Measurements from ENCODE around the gene ZNHIT1. TPM values are rescaled to one million over a fixed set of nuclear protein-coding genes. Genes with fewer than 3 reads are reported as not detected.

ZNHIT1 gene
- total and polyA plus RNA-seq, 2 donors from 2014 or later = 74.9 to 208 TPM

GRCh38 chr7:101232141-101232850 is 14.3 kb downstream of the ZNHIT1 start:
- peak overlapping the region in 1 of 3 donors; percentile 43 for H3K4me3 ChIP-seq (ENCODE audit: low read length in 3 of 3)
- intact Hi-C loops (cut with DNase I) = no loop called here
- peak overlapping the region; percentile 63 to 69 for H3K27ac ChIP-seq (ENCODE audit: low read depth in 2 of 2, low read length in 2 of 2)
- TF ChIP-seq CTCF (IDR thresholded peaks at IDR 0.05; ENCODE audit: borderline replicate concordance, extremely low read depth, insufficient read depth) = no peak
- H3K9me3 ChIP-seq (ENCODE audit: control insufficient read depth in 2 of 3, insufficient read depth in 1 of 3, low read length in 3 of 3) = no peaks in the 10 kb centered on the region
- peak overlapping the region in 1 of 3 donors; percentile 59 for H3K9ac ChIP-seq (ENCODE audit: low read length in 3 of 3)
- peaks cover 0 to 10% (median 6%) of the 10 kb centered on the region in 3 donors for H3K4me1 ChIP-seq (ENCODE audit: control insufficient read depth in 2 of 3, insufficient read depth in 2 of 3, low read depth in 1 of 3, low read length in 3 of 3)
- H3K27me3 ChIP-seq (ENCODE audit: control insufficient read depth, insufficient read depth, low read length) = no peaks in the 10 kb centered on the region
- DNase-seq (peak; percentile 62 to 87 (median 66)), FAIRE-seq (no peak)
- H3K36me3 ChIP-seq (ENCODE audit: control insufficient read depth in 2 of 3, insufficient read depth in 3 of 3, low read length in 3 of 3) = peaks cover 0 to 5% (median 0%) of the 10 kb centered on the region in 3 donors

GRCh38 chr7:101233907-101234547 is 16.1 kb downstream of the ZNHIT1 start:
- peak in 1 of 5 donors; percentile 37 for DNase-seq
- TF ChIP-seq CTCF (IDR thresholded peaks at IDR 0.05; ENCODE audit: borderline replicate concordance, extremely low read depth, insufficient read depth) = no peak
- Histone ChIP-seq H3K36me3 (ENCODE audit: control insufficient read depth in 2 of 3, insufficient read depth in 3 of 3, low read length in 3 of 3) (peaks cover 0 to 8% (median 0%) of the 10 kb centered on the region in 3 donors), H3K27me3 (ENCODE audit: control insufficient read depth, insufficient read depth, low read length) (no peaks in the 10 kb centered on the region), H3K4me3 (ENCODE audit: low read length in 3 of 3) (no peak overlapping the region), H3K9me3 (ENCODE audit: control insufficient read depth in 2 of 3, insufficient read depth in 1 of 3, low read length in 3 of 3) (no peaks in the 10 kb centered on the region), H3K27ac (ENCODE audit: low read depth in 2 of 2, low read length in 2 of 2) (no peak overlapping the region), H3K9ac (ENCODE audit: low read length in 3 of 3) (no peak overlapping the region), H3K4me1 (ENCODE audit: control insufficient read depth in 2 of 3, insufficient read depth in 2 of 3, low read depth in 1 of 3, low read length in 3 of 3) (peaks cover 0 to 19% (median 6%) of the 10 kb centered on the region in 3 donors)
- intact Hi-C loops (cut with DNase I) = no loop called here
- FAIRE-seq = no peak

GRCh38 chr7:101234636-101235035 is 16.7 kb downstream of the ZNHIT1 start:
- DNase-seq = peak in 1 of 5 donors; percentile 33
- H3K4me1 ChIP-seq (ENCODE audit: control insufficient read depth in 2 of 3, insufficient read depth in 2 of 3, low read depth in 1 of 3, low read length in 3 of 3) = peaks cover 0 to 19% (median 6%) of the 10 kb centered on the region in 3 donors

More at GRCh38 chr7:101234636-101235035, 16.7 kb downstream of the ZNHIT1 start:
- Histone ChIP-seq H3K9me3 (ENCODE audit: control insufficient read depth in 2 of 3, insufficient read depth in 1 of 3, low read length in 3 of 3) (no peaks in the 10 kb centered on the region), H3K4me3 (ENCODE audit: low read length in 3 of 3) (no peak overlapping the region), H3K27ac (ENCODE audit: low read depth in 2 of 2, low read length in 2 of 2) (no peak overlapping the region), H3K36me3 (ENCODE audit: control insufficient read depth in 2 of 3, insufficient read depth in 3 of 3, low read length in 3 of 3) (peaks cover 0 to 8% (median 0%) of the 10 kb centered on the region in 3 donors), H3K27me3 (ENCODE audit: control insufficient read depth, insufficient read depth, low read length) (no peaks in the 10 kb centered on the region), H3K9ac (ENCODE audit: low read length in 3 of 3) (no peak overlapping the region)
- intact Hi-C loops (cut with DNase I) = no loop called here
- no peak for TF ChIP-seq CTCF (IDR thresholded peaks at IDR 0.05; ENCODE audit: borderline replicate concordance, extremely low read depth, insufficient read depth)
- no peak for FAIRE-seq

All from kidney (tissue), 14 donors.